ENCODE measurements around the gene CHCHD10. TPM values are rescaled to one million over a fixed set of nuclear protein-coding genes. Genes with fewer than 3 reads are reported as not detected.

Gene CHCHD10
- total RNA-seq, 4 donors from 2014 or later: 112 to 219 (median 142) TPM

- Histone ChIP-seq H3K27me3 (no peaks in the 10 kb centered on the region), H3K9me3 (no peaks in the 10 kb centered on the region), H3K27ac (peak within 1 kb of the TSS; percentile 84 to 90 (median 89)), H3K4me3 (peak within 1 kb of the TSS; percentile 54 to 79 (median 68)), H3K4me1 (peaks cover 0 to 14% (median 2%) of the 10 kb centered on the region in 4 donors), H3K36me3 (no peaks in the 10 kb centered on the region)
- peak; percentile 91 to 96 (median 96) for DNase-seq
- TF ChIP-seq POLR2A (IDR thresholded peaks at IDR 0.05): peak; percentile 58 to 60
- peak in 4 of 6 experiments; percentile 9 to 46 (median 40) for TF ChIP-seq CTCF (IDR thresholded peaks at IDR 0.05)
Observed at GRCh38 chr22:23750714-23751440, 16.9 kb downstream of the CHCHD10 start, which contains the start of gene ZNF70. Gene ZNF70, minus strand, starts transcription at chr22:23751112. Its CDS starts 5,972 bp downstream, at chr22:23745140.

- TF ChIP-seq POLR2A (IDR thresholded peaks at IDR 0.05) (no peak), CTCF (IDR thresholded peaks at IDR 0.05) (no peak)
- H3K4me1 ChIP-seq: peaks cover 0 to 14% (median 2%) of the 10 kb centered on the region in 4 donors
- H3K4me3 ChIP-seq: peak overlapping the region; percentile 54 to 79 (median 68)
- H3K9me3 ChIP-seq: no peaks in the 10 kb centered on the region
- H3K27ac ChIP-seq: peak overlapping the region; percentile 84 to 90 (median 89)
- DNase-seq: no peak
- no peaks in the 10 kb centered on the region for H3K27me3 ChIP-seq
- no peaks in the 10 kb centered on the region for H3K36me3 ChIP-seq
Observed at GRCh38 chr22:23750367-23750713, 17.4 kb downstream of the CHCHD10 start.

- Histone ChIP-seq H3K27me3 (no peaks in the 10 kb centered on the region), H3K4me1 (peaks cover 0 to 14% (median 2%) of the 10 kb centered on the region in 4 donors), H3K27ac (no peak overlapping the region), H3K36me3 (peaks cover 0 to 3% (median 0%) of the 10 kb centered on the region in 3 donors), H3K4me3 (peak overlapping the region in 2 of 4 donors; percentile 68), H3K9me3 (no peaks in the 10 kb centered on the region)
- DNase-seq: no peak
- TF ChIP-seq POLR2A (IDR thresholded peaks at IDR 0.05): no peak
- no peak for TF ChIP-seq CTCF (IDR thresholded peaks at IDR 0.05)
Observed at GRCh38 chr22:23749841-23750301, 17.9 kb downstream of the CHCHD10 start.

- Histone ChIP-seq H3K27ac (no peak overlapping the region), H3K9me3 (no peaks in the 10 kb centered on the region), H3K27me3 (no peaks in the 10 kb centered on the region), H3K36me3 (peaks cover 0 to 33% (median 0%) of the 10 kb centered on the region in 3 donors), H3K4me1 (peaks cover 0 to 9% (median 2%) of the 10 kb centered on the region in 4 donors), H3K4me3 (no peak overlapping the region)
- TF ChIP-seq CTCF (IDR thresholded peaks at IDR 0.05) (no peak), POLR2A (IDR thresholded peaks at IDR 0.05) (no peak)
- DNase-seq: no peak
Observed at GRCh38 chr22:23745791-23746190, 22.0 kb downstream of the CHCHD10 start.

- TF ChIP-seq CTCF (IDR thresholded peaks at IDR 0.05) (no peak), POLR2A (IDR thresholded peaks at IDR 0.05) (no peak)
Observed at GRCh38 chr22:23744485-23744884, 23.3 kb downstream of the CHCHD10 start.

More at GRCh38 chr22:23744485-23744884, 23.3 kb downstream of the CHCHD10 start:
- Histone ChIP-seq H3K4me3 (no peak overlapping the region), H3K27ac (no peak overlapping the region), H3K4me1 (no peaks in the 10 kb centered on the region), H3K9me3 (no peaks in the 10 kb centered on the region), H3K36me3 (peaks cover 0 to 33% (median 0%) of the 10 kb centered on the region in 3 donors), H3K27me3 (no peaks in the 10 kb centered on the region)
- no peak for DNase-seq

Measured in Peyer's patch (tissue), 4 donors.